HG02759 (cell line): Measurements from ENCODE around the gene ASPHD1.
"Not testable (repeated sequence)": the region's sequence is repeated elsewhere in the genome, so short reads cannot be mapped to it uniquely, and the experiment has no call there.

Experiments used
- ATAC-seq: cut with Tn5 transposase; IDR thresholded peaks from one replicate; pipeline ENCODE4 v1.9.1; 2021; ENCODE audit warnings: mild to moderate bottlenecking, moderate library complexity; ENCODE audit not compliant: unreplicated experiment

Gene ASPHD1, protein sequence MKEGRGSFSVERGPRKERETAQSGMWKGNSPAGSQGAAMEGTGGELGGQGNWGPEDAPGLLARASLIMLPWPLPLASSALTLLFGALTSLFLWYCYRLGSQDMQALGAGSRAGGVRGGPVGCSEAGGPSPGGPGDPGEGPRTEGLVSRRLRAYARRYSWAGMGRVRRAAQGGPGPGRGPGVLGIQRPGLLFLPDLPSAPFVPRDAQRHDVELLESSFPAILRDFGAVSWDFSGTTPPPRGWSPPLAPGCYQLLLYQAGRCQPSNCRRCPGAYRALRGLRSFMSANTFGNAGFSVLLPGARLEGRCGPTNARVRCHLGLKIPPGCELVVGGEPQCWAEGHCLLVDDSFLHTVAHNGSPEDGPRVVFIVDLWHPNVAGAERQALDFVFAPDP

DNA sequence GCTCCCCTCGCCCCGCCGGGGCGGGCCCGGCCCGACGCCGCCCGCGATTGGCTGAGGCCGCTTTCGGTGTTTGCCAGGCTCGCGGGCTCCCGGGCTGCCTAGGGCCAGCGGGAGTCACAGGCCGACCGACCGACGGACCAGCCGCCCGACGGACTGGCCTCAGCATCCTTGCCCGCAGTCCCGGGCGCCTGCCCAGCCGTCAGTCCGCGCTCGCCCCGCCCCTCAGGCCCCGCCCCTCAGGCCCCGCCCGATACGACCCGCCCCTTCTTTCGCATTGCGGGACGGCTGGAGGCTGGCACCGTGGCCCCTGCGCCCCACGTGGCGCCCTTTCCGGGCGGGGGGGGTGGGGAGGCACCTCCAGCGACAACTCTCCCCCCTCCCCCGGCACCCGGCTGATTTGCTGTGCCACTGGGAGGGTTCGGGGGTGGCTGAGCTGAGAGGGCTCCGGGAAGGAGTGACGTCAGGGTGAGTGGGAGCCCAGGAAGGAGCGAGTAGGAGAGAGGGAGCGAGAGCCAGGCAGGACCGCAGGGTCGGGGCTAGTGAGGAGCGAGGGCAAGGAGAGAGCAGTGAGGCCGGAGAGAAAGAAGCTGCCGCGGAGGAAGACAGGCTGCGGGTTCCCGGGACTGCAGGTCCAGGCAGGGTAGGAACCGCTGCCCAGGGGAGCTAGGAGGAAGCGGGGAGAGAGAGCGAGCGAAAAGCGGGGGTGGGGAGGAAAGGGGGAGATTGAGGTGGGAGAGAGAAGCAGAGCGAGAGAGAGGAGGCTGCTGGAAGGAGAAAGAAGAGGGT, at the start of gene ASPHD1:
Gene ASPHD1 (plus strand): TSS at position 387 of the 786 bp plus-strand sequence. CDS start 484 bp downstream, outside the sequence.
- peak; percentile 64 for ATAC-seq

DNA sequence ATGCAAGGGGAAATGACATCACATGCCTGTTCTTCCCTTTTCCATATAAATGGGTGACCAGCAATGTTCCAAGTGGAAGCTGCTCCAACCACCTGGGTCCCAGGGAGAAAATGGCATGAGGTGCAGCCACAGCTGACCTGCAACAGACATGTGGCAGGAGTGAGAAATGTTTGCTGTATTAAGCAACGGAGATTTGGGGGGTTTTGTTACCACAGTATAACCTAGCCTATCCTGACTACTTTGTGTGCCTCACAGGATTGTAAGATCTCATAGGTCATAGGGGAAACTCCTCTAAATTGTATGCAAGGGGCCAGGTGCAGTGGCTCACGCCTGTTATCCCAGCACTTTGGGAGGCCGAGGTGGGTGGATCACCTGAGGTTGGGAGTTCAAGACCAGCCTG, 49.3 kb upstream of the ASPHD1 start:
- no peak for ATAC-seq

DNA sequence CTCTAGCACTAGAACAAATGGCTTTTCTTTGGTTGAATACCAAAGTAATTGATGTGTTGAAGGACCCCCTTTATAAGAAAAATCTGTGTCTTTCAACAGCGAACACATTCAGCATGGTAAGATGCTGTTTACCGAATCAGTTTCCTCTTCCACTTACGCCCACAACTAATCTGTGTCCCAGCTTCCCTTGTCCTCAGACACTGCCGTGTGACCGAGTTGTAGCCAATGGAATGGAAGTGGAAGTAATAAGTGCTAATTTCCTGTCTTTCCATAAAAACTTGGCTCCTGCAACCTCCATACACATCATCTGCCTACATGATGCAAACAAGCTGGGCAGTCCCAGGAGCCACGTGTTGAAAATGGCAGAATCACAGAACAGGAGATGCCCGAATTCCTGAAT, 47.6 kb upstream of the ASPHD1 start:
- no peak for ATAC-seq

DNA sequence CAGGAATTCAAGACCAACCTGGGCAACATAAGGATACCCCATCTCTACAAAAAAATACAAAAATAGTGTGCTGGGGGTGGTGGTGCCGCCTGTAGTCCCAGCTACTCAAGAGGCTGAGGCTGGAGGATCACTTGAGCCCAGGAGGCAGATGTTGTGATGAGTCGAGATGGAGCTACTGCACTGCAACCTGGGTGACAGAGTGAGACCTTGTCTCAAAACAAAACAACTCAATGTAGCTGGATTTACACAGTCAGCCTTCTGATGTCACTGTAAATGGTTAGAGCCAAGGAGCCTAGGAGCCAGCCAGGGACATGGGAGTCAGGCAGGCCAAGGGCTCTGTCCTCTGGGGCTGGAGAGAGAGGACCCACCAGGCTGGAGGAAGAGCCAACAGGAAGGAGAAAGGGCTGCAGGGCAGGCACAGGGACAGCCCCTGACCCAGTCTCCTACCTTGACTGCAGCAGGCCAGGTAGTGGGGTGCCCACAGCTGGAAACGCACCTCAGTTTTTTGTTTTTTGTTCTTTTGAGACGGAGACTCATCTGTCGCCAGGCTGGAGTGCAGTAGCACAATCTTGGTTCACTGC, 45.7 kb upstream of the ASPHD1 start:
- ATAC-seq = no peak

DNA sequence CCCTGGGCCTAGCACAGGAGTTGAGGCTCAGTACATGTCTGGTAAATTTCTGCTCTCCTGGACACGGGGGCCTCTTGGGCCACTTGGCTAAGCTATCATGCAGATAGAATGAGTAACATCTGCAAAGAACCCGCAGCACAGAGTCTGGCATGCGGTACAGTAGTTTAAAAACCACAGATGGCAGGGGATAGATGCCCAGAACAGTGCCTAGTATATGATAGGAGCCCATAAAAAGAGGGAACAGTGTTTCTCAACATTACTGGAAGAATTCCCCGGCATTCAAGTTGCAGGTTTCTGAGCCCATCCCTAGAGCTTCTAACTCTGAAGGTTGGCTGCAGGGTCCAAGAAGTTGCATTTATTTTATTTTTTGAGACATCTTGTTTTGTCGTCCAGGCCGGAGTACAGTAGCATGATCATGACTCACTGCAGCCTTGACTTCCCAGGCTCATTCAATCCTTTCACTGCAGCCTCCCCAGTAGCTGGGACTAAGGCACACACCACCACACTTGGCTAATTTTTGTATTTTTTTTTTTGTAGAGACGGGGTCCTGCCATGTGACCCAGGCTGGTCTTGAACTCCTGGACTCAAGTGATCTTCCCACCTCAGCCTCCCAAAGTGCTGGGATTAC, 43.0 kb upstream of the ASPHD1 start:
- ATAC-seq = no peak

DNA sequence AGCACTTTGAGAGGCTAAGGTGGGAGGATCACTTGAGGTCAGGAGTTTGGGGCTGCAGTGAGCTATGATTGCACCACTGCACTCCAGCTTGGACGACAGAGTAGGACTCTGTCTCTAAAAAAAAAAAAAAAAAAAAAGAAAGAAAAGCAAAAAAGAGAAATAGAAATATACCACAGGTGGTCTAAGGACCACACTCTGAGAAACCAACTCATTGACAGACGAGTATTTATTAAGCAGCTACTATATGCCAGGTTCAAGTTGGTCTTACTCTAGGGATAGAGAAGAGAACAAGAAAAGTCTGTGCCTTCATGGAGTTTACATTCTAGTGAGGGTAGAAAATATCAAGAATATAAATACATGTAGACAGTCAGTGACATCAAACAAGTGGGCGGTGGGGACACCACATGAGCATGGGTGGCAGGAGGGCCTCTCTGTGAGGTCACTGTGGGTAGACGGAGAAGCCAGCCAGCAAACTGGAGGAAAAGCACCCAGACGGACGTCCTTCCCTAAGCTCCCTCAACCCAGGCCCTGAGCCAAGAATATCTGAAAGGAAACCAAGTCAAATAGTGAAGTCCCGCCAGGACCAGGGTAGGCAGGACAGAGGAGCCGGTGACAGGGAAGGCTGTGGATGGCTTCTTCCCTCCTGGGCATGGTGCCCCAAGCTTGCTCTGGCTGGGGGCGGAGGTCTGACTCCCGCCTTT, 42.0 kb upstream of the ASPHD1 start:
- no peak for ATAC-seq

DNA sequence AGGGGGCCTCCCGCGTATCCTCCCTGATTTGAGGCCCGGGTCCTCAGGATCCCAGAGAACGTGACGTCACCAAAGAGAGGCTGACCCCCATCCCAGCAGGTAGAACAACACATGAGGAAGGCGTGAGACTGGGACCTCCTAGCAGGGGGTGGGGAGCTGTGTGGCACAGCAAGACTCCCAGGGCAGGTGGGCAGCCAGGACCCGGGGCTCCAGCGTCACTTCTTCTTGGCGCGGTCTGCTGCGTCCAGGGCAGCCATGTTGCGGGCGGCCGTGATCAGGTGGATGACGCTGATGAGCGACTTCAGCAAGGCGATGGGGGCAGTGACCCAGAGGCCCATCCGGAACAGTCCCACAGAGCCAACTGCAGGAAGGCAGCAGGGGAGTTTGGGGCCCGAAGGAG, 41.3 kb upstream of the ASPHD1 start:
- no peak for ATAC-seq

DNA sequence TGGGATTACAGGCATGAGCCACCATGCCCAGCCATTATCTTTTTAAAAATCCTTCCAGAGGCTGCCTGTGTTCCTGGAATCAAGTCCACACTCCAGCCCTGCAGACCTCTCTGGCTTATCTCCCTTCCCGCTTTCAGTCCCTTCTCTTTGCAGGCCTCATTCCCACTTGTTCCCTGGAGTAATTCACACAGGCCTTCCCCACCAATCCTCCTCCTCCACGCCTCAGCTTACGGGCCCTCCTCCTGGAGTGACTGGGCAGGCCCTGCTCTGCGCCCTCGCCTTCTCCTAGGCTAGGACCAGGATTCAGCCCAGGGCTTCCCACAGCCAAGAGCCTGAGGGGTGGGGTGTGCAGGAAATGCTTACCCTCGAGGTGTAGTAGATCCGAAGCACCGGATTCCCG, 40.1 kb upstream of the ASPHD1 start:
- no peak for ATAC-seq

DNA sequence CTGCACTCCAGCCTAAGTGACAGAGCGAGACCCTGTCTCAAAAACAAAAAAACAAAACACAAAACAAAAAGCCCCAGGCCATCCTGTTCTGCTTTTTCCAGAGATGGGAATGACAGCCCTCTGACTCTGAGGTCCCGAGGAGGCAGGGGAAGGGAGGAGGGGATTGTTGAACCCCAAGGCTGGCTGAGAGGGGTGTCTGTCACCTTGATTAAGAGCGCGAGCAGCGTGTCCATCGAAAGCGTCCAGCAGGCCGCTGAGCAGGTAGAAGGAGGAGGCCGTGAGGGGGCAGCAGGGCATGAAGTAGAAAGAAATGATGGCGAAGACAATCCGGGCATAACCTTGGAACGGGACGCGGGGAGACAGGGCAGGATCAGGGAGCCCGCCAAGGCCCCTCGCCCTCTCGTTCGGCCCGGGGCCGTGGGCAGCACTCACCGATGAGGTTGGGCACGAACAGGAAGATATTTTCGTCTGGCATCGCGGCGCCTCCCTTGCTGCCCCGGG, 37.9 kb upstream of the ASPHD1 start:
- no peak for ATAC-seq

DNA sequence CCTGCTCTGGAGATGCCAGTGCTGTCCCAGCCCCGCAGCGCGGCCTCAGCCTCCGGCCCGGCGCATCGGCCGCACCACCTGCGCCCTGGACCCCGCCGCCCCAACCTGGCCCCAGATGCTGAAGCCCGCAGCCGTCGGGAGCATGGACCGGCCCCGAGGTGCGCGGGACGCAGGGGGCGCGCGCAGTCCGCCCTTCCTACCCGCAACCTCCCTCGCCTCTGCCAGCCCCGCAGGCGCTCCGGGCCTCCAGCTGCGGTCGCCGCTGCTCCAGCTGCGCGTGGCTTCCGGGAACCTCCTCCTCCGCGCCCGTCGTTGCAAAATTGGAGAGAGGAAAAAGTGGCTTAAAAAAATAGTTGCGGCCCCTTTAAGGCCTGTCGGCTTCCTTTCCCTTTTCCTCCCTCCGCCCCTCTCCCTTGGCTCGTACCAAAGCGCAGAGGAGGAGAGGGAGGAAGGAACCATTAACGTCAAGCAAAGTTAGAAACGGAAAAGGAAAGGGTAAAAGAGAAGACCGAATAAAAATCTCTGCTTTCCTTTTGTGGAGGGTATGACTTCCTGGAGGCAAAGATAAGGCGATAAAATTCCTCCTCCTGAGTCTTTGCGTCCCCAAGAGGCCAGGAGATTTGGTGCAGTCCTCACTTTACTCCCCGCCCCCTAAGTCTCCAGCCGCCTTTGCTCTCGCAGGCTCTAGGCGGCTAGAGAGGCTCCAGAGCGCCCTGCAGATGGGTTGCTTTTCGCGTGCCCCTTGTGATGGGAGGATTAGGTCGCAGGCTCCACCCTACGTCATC, 37.2 kb upstream of the ASPHD1 start, which contains the start of gene CDIPT:
Gene CDIPT (minus strand): TSS at position 343 of the 785 bp plus-strand sequence. CDS start 369 bp downstream, outside the sequence.
- ATAC-seq = peak; percentile 95

DNA sequence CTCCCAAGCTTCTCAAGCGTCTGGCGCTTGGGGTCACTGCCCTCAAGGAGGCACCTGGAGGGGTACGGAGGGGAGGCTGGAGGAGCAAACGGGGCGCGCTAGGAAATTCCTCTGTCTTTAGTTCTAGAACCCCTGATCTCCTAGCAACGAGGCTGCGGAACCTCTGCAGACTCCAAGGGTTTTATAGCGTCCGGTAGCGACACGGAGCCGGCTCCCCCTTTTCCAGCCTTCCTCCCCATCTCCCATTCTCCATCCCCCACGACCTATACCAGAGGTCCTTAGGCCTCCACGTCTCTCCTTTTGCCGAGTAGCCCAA, 36.7 kb upstream of the ASPHD1 start:
- ATAC-seq = no peak

DNA sequence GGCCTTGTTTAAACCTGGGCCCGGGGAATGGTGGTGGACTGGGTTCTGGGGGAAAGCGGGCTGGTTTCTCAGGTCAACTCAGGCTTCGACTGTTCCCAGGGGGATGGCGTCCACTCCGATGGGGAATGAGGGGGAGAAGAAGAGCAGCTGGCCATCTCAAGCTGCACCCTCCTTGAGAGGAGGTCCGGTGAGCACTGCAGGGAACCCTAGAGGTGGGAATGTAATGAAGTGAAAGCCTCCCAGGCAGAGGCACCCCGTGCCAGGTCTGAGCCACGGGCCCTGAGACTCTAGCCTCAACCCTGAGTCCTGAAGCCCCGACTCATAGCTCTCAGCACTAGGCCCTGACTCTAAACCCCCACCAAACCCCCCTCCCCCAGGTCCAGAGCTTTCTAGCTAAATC, 36.1 kb upstream of the ASPHD1 start:
- ATAC-seq = no peak

DNA sequence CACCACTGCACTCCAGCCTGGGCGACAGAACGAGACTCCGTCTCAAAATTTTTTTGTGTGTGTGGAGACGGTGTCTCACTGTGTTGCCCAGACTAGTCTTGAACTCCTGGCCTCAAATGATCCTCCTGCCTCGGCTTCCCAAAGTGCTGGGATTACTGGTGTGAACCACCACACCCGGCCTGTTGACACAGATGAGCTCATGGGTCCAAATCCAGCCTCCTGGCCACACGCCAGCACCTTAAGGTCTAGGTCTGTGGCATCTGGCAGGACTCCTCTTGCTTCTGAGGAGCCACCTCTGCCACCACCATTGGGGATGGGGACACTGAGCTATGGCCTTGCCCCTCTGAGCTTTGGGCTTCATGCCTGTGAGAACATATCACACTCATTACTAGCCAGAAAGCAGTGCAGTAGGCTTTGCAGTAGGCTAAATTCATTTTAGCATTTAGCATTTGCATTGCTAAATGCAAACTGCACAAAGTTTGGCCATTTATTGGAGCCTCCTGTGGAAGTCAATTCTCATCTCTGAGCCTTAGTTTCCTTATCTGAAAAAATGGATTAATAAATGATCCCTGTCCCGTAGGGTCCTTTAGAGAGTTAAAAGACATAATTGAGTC, 31.8 kb upstream of the ASPHD1 start:
- no peak for ATAC-seq

DNA sequence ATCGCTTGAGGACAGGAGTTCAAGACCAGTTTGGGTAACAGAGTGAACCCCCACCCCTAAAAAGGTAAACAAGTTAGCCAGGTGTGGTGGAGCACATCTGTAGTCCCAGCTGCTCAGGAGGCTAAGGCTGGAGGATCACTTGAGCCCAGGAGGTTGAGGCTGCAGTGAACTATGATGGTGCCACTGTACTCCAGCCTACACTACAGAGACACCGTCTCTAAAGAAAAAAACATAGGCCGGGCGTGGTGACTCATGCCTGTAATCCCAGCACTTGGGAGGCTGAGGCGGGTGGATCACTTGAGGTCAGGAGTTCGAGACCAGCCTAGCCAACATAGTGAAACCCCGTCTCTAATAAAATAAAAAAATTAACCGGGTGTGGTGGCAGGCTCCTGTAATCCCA, 31.2 kb upstream of the ASPHD1 start:
- not testable (repeated sequence) for ATAC-seq

DNA sequence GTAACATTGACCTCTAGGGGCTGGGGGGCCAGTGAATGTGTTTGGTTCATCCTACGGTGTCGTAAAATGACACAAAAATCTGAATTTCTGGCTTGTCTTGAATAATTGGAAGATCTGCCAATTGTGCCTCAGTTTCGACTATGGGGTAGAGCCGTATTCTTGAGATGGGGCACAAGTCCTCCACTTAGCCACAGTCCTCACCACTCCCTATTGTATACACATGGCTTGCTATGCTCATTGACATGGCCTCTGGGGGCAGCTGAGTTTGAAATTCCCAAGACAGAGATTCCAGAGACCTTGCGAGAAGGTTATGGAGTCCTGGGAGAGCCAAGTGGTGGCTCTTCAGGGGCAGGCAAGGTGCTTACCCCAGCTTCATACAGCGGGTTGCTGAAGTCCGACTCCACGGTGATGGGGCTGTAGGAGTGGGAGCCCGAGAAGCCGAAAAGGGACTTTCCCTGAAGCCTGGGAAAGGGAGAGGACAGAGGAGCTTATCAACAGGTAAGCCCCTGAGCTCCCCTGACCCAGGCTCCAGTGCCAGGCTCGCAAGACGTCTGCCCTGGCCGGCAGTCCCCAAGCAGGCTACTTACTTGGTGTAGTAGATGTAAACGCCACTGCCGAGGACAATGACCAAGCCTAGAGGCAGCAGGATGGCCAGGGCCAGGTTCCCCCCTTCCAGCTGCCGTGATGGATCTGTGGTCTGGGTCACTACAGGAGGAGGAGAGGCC, 28.3 kb upstream of the ASPHD1 start:
- no peak for ATAC-seq

DNA sequence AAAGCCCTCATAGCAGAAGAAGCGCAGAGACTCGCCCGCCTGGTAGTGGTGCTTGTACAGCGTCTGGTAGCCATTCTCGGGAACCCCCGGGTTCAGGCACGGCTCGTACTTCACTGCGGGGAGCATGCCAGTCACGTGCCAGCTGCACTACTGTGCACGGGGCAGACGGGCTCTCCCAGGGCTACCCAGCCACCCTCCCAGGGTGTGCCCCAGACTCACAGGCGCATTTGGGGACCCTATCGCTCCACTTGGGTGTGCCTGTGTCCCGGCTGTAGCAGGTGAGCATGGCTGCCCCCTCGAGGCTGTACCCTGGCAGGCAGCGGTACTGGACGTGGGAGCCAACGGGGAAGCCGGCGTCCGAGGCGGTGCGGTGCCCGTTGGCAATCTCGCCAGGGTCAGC, 27.0 kb upstream of the ASPHD1 start:
- ATAC-seq = no peak

DNA sequence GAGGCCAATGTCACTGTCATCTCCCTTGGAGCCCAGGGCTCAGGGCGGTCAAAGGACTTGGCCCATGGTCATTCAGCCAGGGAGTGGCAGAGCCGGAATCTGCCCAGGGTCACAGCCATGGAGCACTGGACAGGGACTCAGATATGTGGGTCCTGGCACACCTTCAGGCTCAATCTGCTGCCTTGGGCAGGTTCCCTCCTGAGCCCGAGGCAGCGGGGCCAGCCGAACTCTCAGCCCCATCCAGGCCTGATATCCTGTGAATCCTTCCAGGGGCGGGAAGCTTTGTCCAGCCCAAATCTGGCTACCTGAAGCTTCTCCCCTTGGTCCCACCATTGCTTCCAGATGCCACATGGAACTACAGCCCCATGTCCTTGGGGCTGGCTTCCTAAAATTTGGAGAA, 25.1 kb upstream of the ASPHD1 start:
- ATAC-seq = no peak

DNA sequence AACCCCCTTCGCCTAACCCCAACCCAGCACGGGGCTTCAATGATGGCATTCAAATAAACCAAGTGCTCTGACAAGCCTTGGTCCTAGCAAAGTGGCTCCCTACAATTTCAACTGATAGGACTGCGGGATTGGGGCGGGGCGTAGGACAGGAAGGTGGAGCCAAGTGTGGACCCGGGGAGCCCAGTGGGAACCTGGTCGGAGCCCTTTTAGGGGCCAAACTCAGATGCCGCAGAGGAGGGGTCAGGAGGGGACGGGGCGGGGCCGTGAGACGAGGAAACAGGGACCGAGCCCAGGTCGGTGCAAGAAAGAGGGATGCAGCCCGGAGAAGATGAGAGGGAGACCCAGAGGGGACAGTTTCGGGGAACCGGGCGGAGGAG, 24.1 kb upstream of the ASPHD1 start:
- ATAC-seq = no peak
